ENCODE data around the gene NEUROD1. TPM values are rescaled to one million over a fixed set of nuclear protein-coding genes. Genes with fewer than 3 reads are reported as not detected.
A peak's percentile ranks its signal among the peaks of the same experiment; 100 is the strongest.

Gene NEUROD1
- total and polyA plus RNA-seq, 9 of the 15 experiments (the other 6 are each of a cell fraction or from before 2014, with no cell fraction given): not detected

GRCh38 chr2:181656450-181657291, 23.6 kb downstream of the NEUROD1 start, which contains the start of gene CERKL:
Gene CERKL, minus strand, starts transcription at chr2:181657105. Its CDS starts 99 bp downstream, at chr2:181657006.
- POLR2A ChIA-PET: no interaction called here
- DNase-seq (ENCODE audit: extremely low read depth in 1 of 4, low spot score in 3 of 4) (no peak), FAIRE-seq (no peak), ATAC-seq (peak; percentile 74)
- no peak within 1 kb of the TSS for H3K4me2 ChIP-seq (ENCODE audit: insufficient read depth, low read length)
- H3K9me1 ChIP-seq (ENCODE audit: control insufficient read depth, insufficient read depth, low read length): no peaks in the 10 kb centered on the region
- H3K4me1 ChIP-seq (replicated peaks in 1 of 2; ENCODE audit: control insufficient read depth in 2 of 2, insufficient read depth in 2 of 2, low read length in 2 of 2): peaks cover 0 to 8% of the 10 kb centered on the region in 2 experiments; a peak in 1 of 5 replicates
- H3K79me2 ChIP-seq (ENCODE audit: control insufficient read depth, insufficient read depth, low read length): no peaks in the 10 kb centered on the region
- no peak within 1 kb of the TSS for H3K4me3 ChIP-seq
- intact Hi-C loops (cut with micrococcal nuclease): no loop called here
- 3% methylated on average over 59 of the region's 70 CpGs for WGBS (ENCODE audit: insufficient coverage, low coverage, missing lambda C conversion rate)
- in situ Hi-C loops (cut with MboI): no loop called here
- CTCF ChIA-PET (ENCODE audit: low intra/inter-chr PET ratio): no interaction called here
- no peaks in the 10 kb centered on the region for H4K20me1 ChIP-seq (replicated peaks; ENCODE audit: control insufficient read depth, insufficient read depth, low read length)
- no peak within 1 kb of the TSS for H3K9ac ChIP-seq (ENCODE audit: insufficient read depth in 1 of 2, low read depth in 2 of 2, low read length in 2 of 2)
- no TSS peak for BruUV-seq (replicated peaks)
- H2AFZ ChIP-seq (ENCODE audit: low read depth, low read length): no peak within 1 kb of the TSS
- H3K27me3 ChIP-seq (ENCODE audit: control insufficient read depth in 2 of 2, insufficient read depth in 2 of 2, low read length in 2 of 2): peaks cover 0 to 10% of the 10 kb centered on the region in 2 experiments; a peak in 2 of 5 replicates
- H3K36me3 ChIP-seq (ENCODE audit: control insufficient read depth, insufficient read depth, low read length): no peaks in the 10 kb centered on the region
- H3K27ac ChIP-seq (ENCODE audit: extremely low read depth, low read depth, low read length): no peak within 1 kb of the TSS
- no peaks in the 10 kb centered on the region for H3K9me3 ChIP-seq (replicated peaks; ENCODE audit: control insufficient read depth, insufficient read depth, low read depth, low read length)
- TF ChIP-seq CTCF (IDR thresholded peaks at IDR 0.05 in 2 of 3, conservative IDR thresholded peaks at IDR 0.05 in 1 of 3; ENCODE audit: insufficient read depth in 2 of 3, low read depth in 1 of 3, low read length in 3 of 3) (0 out of 6 replicates have a peak, but pooled peaks of 1 of the 3 experiments have one; percentile 6), ZNF184 (CRISPR knock-in tag; IDR thresholded peaks at IDR 0.05) (no peak), HMG20A (CRISPR knock-in tag; conservative IDR thresholded peaks at IDR 0.05) (no peak), POLR2AphosphoS5 (IDR thresholded peaks at IDR 0.05; ENCODE audit: control insufficient read depth, insufficient read depth, low read depth, low read length) (no peak), HSF4 (CRISPR knock-in tag; IDR thresholded peaks at IDR 0.05; ENCODE audit: borderline replicate concordance) (no peak), ZFP36 (IDR thresholded peaks at IDR 0.05; ENCODE audit: low read depth, low read length, partially characterized antibody) (peak; percentile 50), ZNF263 (CRISPR knock-in tag; IDR thresholded peaks at IDR 0.05; ENCODE audit: borderline replicate concordance) (no peak), ZNF3 (CRISPR knock-in tag; IDR thresholded peaks at IDR 0.05) (no peak), ZNF445 (CRISPR knock-in tag; IDR thresholded peaks at IDR 0.05; ENCODE audit: low read depth) (no peak)
- TF ChIP-seq, protein P1, sequence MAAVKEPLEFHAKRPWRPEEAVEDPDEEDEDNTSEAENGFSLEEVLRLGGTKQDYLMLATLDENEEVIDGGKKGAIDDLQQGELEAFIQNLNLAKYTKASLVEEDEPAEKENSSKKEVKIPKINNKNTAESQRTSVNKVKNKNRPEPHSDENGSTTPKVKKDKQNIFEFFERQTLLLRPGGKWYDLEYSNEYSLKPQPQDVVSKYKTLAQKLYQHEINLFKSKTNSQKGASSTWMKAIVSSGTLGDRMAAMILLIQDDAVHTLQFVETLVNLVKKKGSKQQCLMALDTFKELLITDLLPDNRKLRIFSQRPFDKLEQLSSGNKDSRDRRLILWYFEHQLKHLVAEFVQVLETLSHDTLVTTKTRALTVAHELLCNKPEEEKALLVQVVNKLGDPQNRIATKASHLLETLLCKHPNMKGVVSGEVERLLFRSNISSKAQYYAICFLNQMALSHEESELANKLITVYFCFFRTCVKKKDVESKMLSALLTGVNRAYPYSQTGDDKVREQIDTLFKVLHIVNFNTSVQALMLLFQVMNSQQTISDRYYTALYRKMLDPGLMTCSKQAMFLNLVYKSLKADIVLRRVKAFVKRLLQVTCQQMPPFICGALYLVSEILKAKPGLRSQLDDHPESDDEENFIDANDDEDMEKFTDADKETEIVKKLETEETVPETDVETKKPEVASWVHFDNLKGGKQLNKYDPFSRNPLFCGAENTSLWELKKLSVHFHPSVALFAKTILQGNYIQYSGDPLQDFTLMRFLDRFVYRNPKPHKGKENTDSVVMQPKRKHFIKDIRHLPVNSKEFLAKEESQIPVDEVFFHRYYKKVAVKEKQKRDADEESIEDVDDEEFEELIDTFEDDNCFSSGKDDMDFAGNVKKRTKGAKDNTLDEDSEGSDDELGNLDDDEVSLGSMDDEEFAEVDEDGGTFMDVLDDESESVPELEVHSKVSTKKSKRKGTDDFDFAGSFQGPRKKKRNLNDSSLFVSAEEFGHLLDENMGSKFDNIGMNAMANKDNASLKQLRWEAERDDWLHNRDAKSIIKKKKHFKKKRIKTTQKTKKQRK (IDR thresholded peaks at IDR 0.05; ENCODE audit: borderline replicate concordance, low read depth, low read length): no peak
- TF ChIP-seq, protein P2, sequence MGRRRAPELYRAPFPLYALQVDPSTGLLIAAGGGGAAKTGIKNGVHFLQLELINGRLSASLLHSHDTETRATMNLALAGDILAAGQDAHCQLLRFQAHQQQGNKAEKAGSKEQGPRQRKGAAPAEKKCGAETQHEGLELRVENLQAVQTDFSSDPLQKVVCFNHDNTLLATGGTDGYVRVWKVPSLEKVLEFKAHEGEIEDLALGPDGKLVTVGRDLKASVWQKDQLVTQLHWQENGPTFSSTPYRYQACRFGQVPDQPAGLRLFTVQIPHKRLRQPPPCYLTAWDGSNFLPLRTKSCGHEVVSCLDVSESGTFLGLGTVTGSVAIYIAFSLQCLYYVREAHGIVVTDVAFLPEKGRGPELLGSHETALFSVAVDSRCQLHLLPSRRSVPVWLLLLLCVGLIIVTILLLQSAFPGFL (CRISPR knock-in tag; IDR thresholded peaks at IDR 0.05): no peak
- TF ChIP-seq, protein P3, sequence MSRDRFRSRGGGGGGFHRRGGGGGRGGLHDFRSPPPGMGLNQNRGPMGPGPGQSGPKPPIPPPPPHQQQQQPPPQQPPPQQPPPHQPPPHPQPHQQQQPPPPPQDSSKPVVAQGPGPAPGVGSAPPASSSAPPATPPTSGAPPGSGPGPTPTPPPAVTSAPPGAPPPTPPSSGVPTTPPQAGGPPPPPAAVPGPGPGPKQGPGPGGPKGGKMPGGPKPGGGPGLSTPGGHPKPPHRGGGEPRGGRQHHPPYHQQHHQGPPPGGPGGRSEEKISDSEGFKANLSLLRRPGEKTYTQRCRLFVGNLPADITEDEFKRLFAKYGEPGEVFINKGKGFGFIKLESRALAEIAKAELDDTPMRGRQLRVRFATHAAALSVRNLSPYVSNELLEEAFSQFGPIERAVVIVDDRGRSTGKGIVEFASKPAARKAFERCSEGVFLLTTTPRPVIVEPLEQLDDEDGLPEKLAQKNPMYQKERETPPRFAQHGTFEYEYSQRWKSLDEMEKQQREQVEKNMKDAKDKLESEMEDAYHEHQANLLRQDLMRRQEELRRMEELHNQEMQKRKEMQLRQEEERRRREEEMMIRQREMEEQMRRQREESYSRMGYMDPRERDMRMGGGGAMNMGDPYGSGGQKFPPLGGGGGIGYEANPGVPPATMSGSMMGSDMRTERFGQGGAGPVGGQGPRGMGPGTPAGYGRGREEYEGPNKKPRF (IDR thresholded peaks at IDR 0.05; ENCODE audit: low read depth, low read length): no peak
